SK-N-SH treated with all-trans-retinoic acid at 6 μM for 48 hours (cell line): ENCODE measurements around the gene CXCL8.

Experiments
- CSRNP3 ChIP-seq: fragments of 250-450 bp; sonication (Bioruptor Pico); IDR thresholded peaks from 2 replicates; pipeline ENCODE4 v1.5.1; 2021; ENCODE audit warnings: mild to moderate bottlenecking, moderate library complexity
- ESRRG ChIP-seq: fragments of 250-450 bp; sonication (Bioruptor Pico); IDR thresholded peaks from 2 replicates; pipeline ENCODE4 v1.6.1; 2021; ENCODE audit warnings: mild to moderate bottlenecking
- RARB ChIP-seq: fragments of 250-450 bp; sonication (Bioruptor Pico); IDR thresholded peaks from 2 replicates; pipeline ENCODE4 v1.8.0; 2021; ENCODE audit warnings: mild to moderate bottlenecking, moderate library complexity
- SNAI2 ChIP-seq: fragments of 250-450 bp; sonication (Bioruptor Pico); IDR thresholded peaks from 2 replicates; pipeline ENCODE4 v1.5.0; 2020; ENCODE audit warnings: mild to moderate bottlenecking, moderate library complexity
- TCF4 ChIP-seq: fragments of 250-450 bp; sonication (Bioruptor Pico); IDR thresholded peaks from 2 replicates; pipeline ENCODE4 v1.8.0; 2021; ENCODE audit warnings: mild to moderate bottlenecking, moderate library complexity, borderline replicate concordance
- ZNF8 ChIP-seq: fragments of 450-650 bp; formaldehyde crosslinking; IDR thresholded peaks from 2 replicates; pipeline ENCODE4 v1.5.0; 2020; ENCODE audit warnings: mild to moderate bottlenecking, moderate library complexity

- no peak for TF ChIP-seq SNAI2 (CRISPR knock-in tag)
- no peak for TF ChIP-seq ESRRG (CRISPR knock-in tag)
- TF ChIP-seq RARB (CRISPR knock-in tag): no peak
- TF ChIP-seq TCF4: no peak
- no peak for TF ChIP-seq CSRNP3 (CRISPR knock-in tag)
- TF ChIP-seq ZNF8 (CRISPR knock-in tag): no peak
Measured at GRCh38 chr4:73752424-73752823, 12.1 kb downstream of the CXCL8 start.
